SK-N-SH (cell line): Measurements from ENCODE around the gene PTPRD. TPM values are rescaled to one million over a fixed set of nuclear protein-coding genes. Genes with fewer than 3 reads are reported as not detected.

ENCODE experiments used
- CTCF ChIA-PET: fragments of 300-600, 350-600 bp; formaldehyde crosslinking; extraction: SDS; loops from one replicate; lab custom pipeline; 2021; lab: Yijun Ruan, JAX
- POLR2A ChIA-PET: fragments of 350-600 bp; sonication (Branson Sonifier 250); formaldehyde crosslinking; extraction: SDS; loops from one replicate; lab custom pipeline; 2020; ENCODE audit warnings: antibody characterized with exemption, inconsistent platforms; lab: Yijun Ruan, JAX
- DNase-seq: peaks from one replicate; pipeline ENCODE4 v3.0.0; 2012
- H2AFZ ChIP-seq: fragments of 200-600 bp; sonication (generic); 2 replicates; pipeline ENCODE4 v1.8.1; 2016; ENCODE audit warnings: antibody characterized with exemption, mild to moderate bottlenecking, low read depth
- H3F3A ChIP-seq: fragments of 200-600 bp; sonication (generic); replicated peaks from 2 replicates; pipeline ENCODE3; 2016; ENCODE audit warnings: antibody characterized with exemption, mild to moderate bottlenecking; ENCODE audit not compliant: insufficient read depth
- H3K27ac ChIP-seq, 2 experiments: fragments of 200-500 bp in 1 of 2; fragments of 200-600 bp in 1 of 2; sonication (Bioruptor generic) in 1 of 2; sonication (generic), shearing (Covaris generic) in 1 of 2; 2 replicates each; pipeline versions ENCODE4 v1.5.1 to v1.6.1; 2014 to 2016; ENCODE audit warnings: low read depth in 2 of 2, inconsistent platforms in 1 of 2, low read length in 1 of 2, mild to moderate bottlenecking in 1 of 2, mixed read lengths in 1 of 2
- H3K27me3 ChIP-seq: fragments of 200-600 bp; sonication (generic), shearing (Covaris generic); 2 replicates; pipeline ENCODE4 v1.6.1; 2016; ENCODE audit warnings: mixed run types; ENCODE audit not compliant: insufficient read depth
- H3K36me3 ChIP-seq, 2 experiments: fragments of 200-500 bp in 1 of 2; fragments of 200-600 bp in 1 of 2; sonication (Bioruptor generic) in 1 of 2; sonication (generic) in 1 of 2; replicated peaks in 1 of 2; 2 replicates each; pipeline versions ENCODE3 to v1.5.1; 2014 to 2016; ENCODE audit warnings: low read length in 1 of 2, mild to moderate bottlenecking in 1 of 2; ENCODE audit not compliant: insufficient read depth in 2 of 2, control insufficient read depth in 1 of 2
- H3K4me1 ChIP-seq, 2 experiments: fragments of 200-500 bp in 1 of 2; fragments of 200-600 bp in 1 of 2; sonication (Bioruptor generic) in 1 of 2; sonication (generic), shearing (Covaris generic) in 1 of 2; 2 replicates each; pipeline versions ENCODE4 v1.5.1 to v1.6.1; 2014 to 2016; ENCODE audit warnings: low read depth in 1 of 2, low read length in 1 of 2, mixed run types in 1 of 2; ENCODE audit not compliant: insufficient read depth in 2 of 2, control insufficient read depth in 1 of 2
- H3K4me2 ChIP-seq: fragments of 200-600 bp; sonication (generic), shearing (Covaris generic); 2 replicates; pipeline ENCODE4 v1.6.1; 2017; ENCODE audit warnings: mixed run types
- H3K4me3 ChIP-seq, 2 experiments: fragments of 200-500 bp in 1 of 2; fragments of 200-600 bp in 1 of 2; sonication (Bioruptor generic) in 1 of 2; sonication (generic), shearing (Covaris generic) in 1 of 2; 2 replicates each; pipeline versions ENCODE4 v1.5.1 to v1.8.1; 2014 to 2016; ENCODE audit warnings: low read depth in 2 of 2, inconsistent platforms in 1 of 2, low read length in 1 of 2, mild to moderate bottlenecking in 1 of 2, mixed read lengths in 1 of 2, moderate library complexity in 1 of 2
- H3K79me2 ChIP-seq: fragments of 200-600 bp; sonication (generic); 2 replicates; pipeline ENCODE4 v1.8.1; 2017; ENCODE audit warnings: mild to moderate bottlenecking; ENCODE audit not compliant: insufficient read depth
- H3K9ac ChIP-seq: fragments of 200-600 bp; sonication (generic); 2 replicates; pipeline ENCODE4 v1.6.1; 2017; ENCODE audit warnings: mixed run types
- H3K9me2 ChIP-seq: fragments of 200-600 bp; sonication (generic); 2 replicates; pipeline ENCODE4 v1.6.1; 2017; ENCODE audit warnings: mixed run types
- H3K9me3 ChIP-seq: fragments of 200-600 bp; sonication (generic); 2 replicates; pipeline ENCODE4 v1.6.1; 2017; ENCODE audit warnings: mixed run types, mild to moderate bottlenecking, moderate library complexity
- H4K20me1 ChIP-seq: fragments of 200-600 bp; sonication (generic); 2 replicates; pipeline ENCODE4 v1.6.1; 2017; ENCODE audit warnings: mild to moderate bottlenecking, mixed run types; ENCODE audit not compliant: insufficient read depth
- ELF1 ChIP-seq: IDR thresholded peaks from 2 replicates; pipeline ENCODE4 v1.4.0; 2012
- FOXM1 ChIP-seq: IDR thresholded peaks from 2 replicates; pipeline ENCODE4 v1.4.0; 2012; ENCODE audit warnings: low read depth, mild to moderate bottlenecking
- GABPA ChIP-seq: IDR thresholded peaks from 2 replicates; pipeline ENCODE4 v1.4.0; 2012; ENCODE audit warnings: low read depth, mild to moderate bottlenecking
- MAX ChIP-seq: IDR thresholded peaks from 2 replicates; pipeline ENCODE4 v1.4.0; 2012; ENCODE audit warnings: low read depth
- NFIC ChIP-seq: IDR thresholded peaks from 2 replicates; pipeline ENCODE4 v1.4.0; 2012; ENCODE audit warnings: borderline replicate concordance
- POLR2AphosphoS5 ChIP-seq: IDR thresholded peaks from 2 replicates; pipeline ENCODE4 v1.6.1; 2012; ENCODE audit warnings: low read depth, low read length
- RAD21 ChIP-seq: IDR thresholded peaks from 2 replicates; pipeline ENCODE4 v1.6.1; 2012; ENCODE audit warnings: mild to moderate bottlenecking, low read length
- RXRA ChIP-seq: IDR thresholded peaks from 2 replicates; pipeline ENCODE4 v1.4.0; 2012; ENCODE audit warnings: low read depth, mild to moderate bottlenecking, borderline replicate concordance
- SIN3A ChIP-seq: IDR thresholded peaks from 2 replicates; pipeline ENCODE4 v1.6.1; 2012; ENCODE audit warnings: low read depth, mild to moderate bottlenecking, low read length, moderate library complexity, borderline replicate concordance
- USF1 ChIP-seq: IDR thresholded peaks from 2 replicates; pipeline ENCODE4 v1.4.0; 2012; ENCODE audit warnings: low read depth, borderline replicate concordance
- USF2 ChIP-seq: fragments of 150-350 bp; IDR thresholded peaks from 2 replicates; pipeline ENCODE4 v1.6.1; 2017; ENCODE audit warnings: antibody characterized with exemption, low read length, low read depth, borderline replicate concordance
- WGBS: methylation state at CpG from one replicate; pipeline ENCODE4 v1.1.6; 2017; ENCODE audit warnings: low lambda C conversion rate; 5-methylcytosine and 5-hydroxymethylcytosine counted together
- polyA plus RNA-seq, 3 experiments: library from polyadenylated mRNA; depleted of rRNA; stranded (reverse); fragments of >200 nt; gene quantifications; 2 replicates each; pipeline ENCODE4 v1.2.3, GENCODE V29; 2012

The PTPRD gene
- polyA plus RNA-seq, 1 of the 3 experiments (the other 2 are of a cell fraction), result 0.15 TPM

GRCh38 chr9:9951556-9952160 lies 661.1 kb downstream of the PTPRD start:
- no peak for TF ChIP-seq POLR2AphosphoS5
- TF ChIP-seq NFIC, result no peak
- TF ChIP-seq FOXM1, result no peak
- Histone ChIP-seq H2AFZ (no peak overlapping the region), H4K20me1 (no peaks in the 10 kb centered on the region), H3K4me1 (no peaks in the 10 kb centered on the region), H3K9ac (no peak overlapping the region), H3K36me3 (no peaks in the 10 kb centered on the region), H3K9me2 (no peaks in the 10 kb centered on the region), H3K27ac (no peak overlapping the region), H3K9me3 (no peaks in the 10 kb centered on the region), H3K27me3 (no peaks in the 10 kb centered on the region), H3K79me2 (no peaks in the 10 kb centered on the region), H3K4me3 (no peak overlapping the region), H3F3A (no peaks in the 10 kb centered on the region), H3K4me2 (no peak overlapping the region)
- no peak for DNase-seq
- POLR2A ChIA-PET, result no interaction called here
- WGBS, result 51% methylated on average over 3 of the region's 3 CpGs
- CTCF ChIA-PET, result interaction anchor here (2.0 kb wide), 1 partner anchor 8 kb away, joined by 19 read pairs; no protein-coding TSS in a partner anchor

- Histone ChIP-seq H3K4me2 (no peak overlapping the region), H3K27me3 (no peaks in the 10 kb centered on the region), H3K36me3 (no peaks in the 10 kb centered on the region), H4K20me1 (no peaks in the 10 kb centered on the region), H3K79me2 (no peaks in the 10 kb centered on the region), H3K4me1 (no peaks in the 10 kb centered on the region), H3K9ac (no peak overlapping the region), H3K27ac (no peak overlapping the region), H3K9me3 (no peaks in the 10 kb centered on the region), H3K4me3 (no peak overlapping the region), H3K9me2 (no peaks in the 10 kb centered on the region), H3F3A (no peaks in the 10 kb centered on the region), H2AFZ (no peak overlapping the region)
- no peak for TF ChIP-seq USF2
- no peak for TF ChIP-seq RAD21
- no peak for TF ChIP-seq GABPA
- no peak for TF ChIP-seq NFIC
- TF ChIP-seq RXRA, result no peak
- TF ChIP-seq SIN3A, result no peak
- no peak for TF ChIP-seq MAX
- no peak for TF ChIP-seq USF1
- no peak for TF ChIP-seq ELF1
- WGBS, result 58% methylated on average over 1 of the region's 1 CpG
- ChIA-PET CTCF (interaction anchor here (2.0 kb wide), 1 partner anchor 8 kb away, joined by 19 read pairs; no protein-coding TSS in a partner anchor), POLR2A (no interaction called here)
- no peak for DNase-seq
These were observed 662.0 kb downstream of the PTPRD start for GRCh38 chr9:9950813-9951212.
